Measurements from ENCODE around the gene COL8A1.
A peak's percentile ranks its signal among the peaks of the same experiment; 100 is the strongest.

Gene COL8A1

DNA sequence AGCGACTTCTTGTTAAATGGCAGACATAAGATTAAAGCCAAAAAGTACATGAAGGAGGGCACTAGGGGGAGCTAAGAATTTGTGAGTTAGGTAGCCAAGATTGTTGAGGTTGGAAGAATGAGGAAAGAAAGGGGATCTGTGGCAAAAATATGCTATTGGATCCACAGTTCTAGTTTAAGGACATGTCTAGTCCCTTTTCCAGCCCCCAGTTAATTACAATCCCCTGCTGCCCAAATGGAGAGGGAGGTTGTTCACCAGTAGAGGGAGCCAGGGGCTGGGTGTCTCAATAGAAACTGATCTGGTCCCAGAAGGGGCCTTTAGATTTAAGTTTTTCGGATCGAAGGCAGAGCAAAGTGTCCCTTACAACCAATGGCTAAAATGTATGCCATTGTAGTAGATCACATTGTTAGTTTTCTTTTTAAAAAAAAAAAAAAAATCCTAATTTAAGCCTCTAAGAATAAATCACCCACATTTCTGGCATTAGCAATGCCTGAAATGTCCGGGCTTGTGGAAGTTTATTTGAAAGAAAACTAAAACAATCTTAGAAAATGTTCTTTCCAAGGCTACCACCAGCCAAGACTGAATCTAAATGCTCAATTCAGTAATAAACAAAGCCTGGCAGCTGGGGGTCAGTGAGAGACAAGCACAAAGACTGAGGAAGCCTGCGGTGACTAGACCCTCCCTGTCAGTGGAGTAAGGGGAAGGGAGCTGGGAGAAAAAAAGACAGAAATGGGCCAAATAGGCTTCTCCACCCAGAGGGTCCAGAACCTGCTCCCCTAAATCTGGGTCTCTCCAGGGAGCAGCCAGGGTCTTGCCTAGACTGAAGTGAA is 7.1 kb downstream of the COL8A1 start:
- DNase-seq (ENCODE audit: low spot score) = no peak
- TF ChIP-seq, protein P1, sequence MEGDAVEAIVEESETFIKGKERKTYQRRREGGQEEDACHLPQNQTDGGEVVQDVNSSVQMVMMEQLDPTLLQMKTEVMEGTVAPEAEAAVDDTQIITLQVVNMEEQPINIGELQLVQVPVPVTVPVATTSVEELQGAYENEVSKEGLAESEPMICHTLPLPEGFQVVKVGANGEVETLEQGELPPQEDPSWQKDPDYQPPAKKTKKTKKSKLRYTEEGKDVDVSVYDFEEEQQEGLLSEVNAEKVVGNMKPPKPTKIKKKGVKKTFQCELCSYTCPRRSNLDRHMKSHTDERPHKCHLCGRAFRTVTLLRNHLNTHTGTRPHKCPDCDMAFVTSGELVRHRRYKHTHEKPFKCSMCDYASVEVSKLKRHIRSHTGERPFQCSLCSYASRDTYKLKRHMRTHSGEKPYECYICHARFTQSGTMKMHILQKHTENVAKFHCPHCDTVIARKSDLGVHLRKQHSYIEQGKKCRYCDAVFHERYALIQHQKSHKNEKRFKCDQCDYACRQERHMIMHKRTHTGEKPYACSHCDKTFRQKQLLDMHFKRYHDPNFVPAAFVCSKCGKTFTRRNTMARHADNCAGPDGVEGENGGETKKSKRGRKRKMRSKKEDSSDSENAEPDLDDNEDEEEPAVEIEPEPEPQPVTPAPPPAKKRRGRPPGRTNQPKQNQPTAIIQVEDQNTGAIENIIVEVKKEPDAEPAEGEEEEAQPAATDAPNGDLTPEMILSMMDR (IDR thresholded peaks at IDR 0.05) = peak; percentile 62
- H3K27ac ChIP-seq = peak overlapping the region; percentile 73 to 83
- H3K4me3 ChIP-seq = peak overlapping the region; percentile 40

DNA sequence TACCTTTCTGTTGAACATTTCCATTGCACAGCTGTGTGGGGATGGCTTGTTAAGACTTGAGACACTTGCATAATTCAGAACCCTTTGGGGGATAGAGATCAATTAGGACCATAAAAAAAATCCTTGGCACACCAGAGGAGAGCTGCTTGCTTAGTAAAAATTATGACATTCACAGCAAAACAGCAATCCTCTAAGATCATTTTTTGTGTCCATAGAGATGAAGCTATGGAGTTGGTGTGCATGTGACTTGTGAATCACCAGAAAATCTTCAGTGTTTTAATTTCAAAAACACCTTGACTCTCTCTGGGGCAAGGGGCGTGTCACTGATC is 7.7 kb downstream of the COL8A1 start:
- Histone ChIP-seq H3K4me3 (peak overlapping the region; percentile 37), H3K27ac (peak overlapping the region; percentile 73 to 83)

GRCh38 chr3:99647081-99647480 is 8.7 kb downstream of the COL8A1 start:
- Histone ChIP-seq H3K4me3 (peak overlapping the region; percentile 47), H3K27ac (peak overlapping the region; percentile 73 to 83)
- no peak for DNase-seq (ENCODE audit: low spot score)
- TF ChIP-seq, protein P1 (IDR thresholded peaks at IDR 0.05) = no peak

More for the DNA sequence above, 7.7 kb downstream of the COL8A1 start:
- TF ChIP-seq, protein P1 (IDR thresholded peaks at IDR 0.05) = no peak
- DNase-seq (ENCODE audit: low spot score) = no peak

GRCh38 chr3:99648101-99648500 is 9.7 kb downstream of the COL8A1 start:
- TF ChIP-seq, protein P1 (IDR thresholded peaks at IDR 0.05) = no peak
- peak overlapping the region; percentile 47 for H3K4me3 ChIP-seq
- peak overlapping the region; percentile 73 to 83 for H3K27ac ChIP-seq
- DNase-seq (ENCODE audit: low spot score) = no peak

- peak overlapping the region; percentile 11 for H3K4me3 ChIP-seq
- no peak for DNase-seq (ENCODE audit: low spot score)
- peak overlapping the region; percentile 68 to 73 for H3K27ac ChIP-seq
- TF ChIP-seq, protein P1 (IDR thresholded peaks at IDR 0.05) = no peak
Observed at GRCh38 chr3:99648516-99648915, 10.1 kb downstream of the COL8A1 start.

- H3K27ac ChIP-seq = peak overlapping the region; percentile 51 to 60
- TF ChIP-seq, protein P1 (IDR thresholded peaks at IDR 0.05) = no peak
- H3K4me3 ChIP-seq = no peak overlapping the region
- no peak for DNase-seq (ENCODE audit: low spot score)
Observed at GRCh38 chr3:99651531-99651930, 13.1 kb downstream of the COL8A1 start.

GRCh38 chr3:99656624-99657023 is 18.2 kb downstream of the COL8A1 start:
- TF ChIP-seq, protein P1 (IDR thresholded peaks at IDR 0.05) = no peak
- DNase-seq (ENCODE audit: low spot score) = no peak
- H3K4me3 ChIP-seq = no peak overlapping the region
- peak overlapping the region; percentile 86 to 87 for H3K27ac ChIP-seq
